Stomach (tissue), 4 donors: ENCODE results near the gene SLC22A1.

Source experiments
- POLR2A ChIP-seq, 4 donors: fragments of 450-650 bp; IDR thresholded peaks; one replicate each; pipeline ENCODE4 v1.6.1; 2016; ENCODE audit warnings: antibody characterized with exemption in 4 of 4, control low read depth in 2 of 4, mild to moderate bottlenecking in 1 of 4, moderate library complexity in 1 of 4
- TF ChIP-seq, protein P1 (sequence below), 7 experiments: fragments of 450-650 bp in 4 of 7; fragments of 200-600 bp in 3 of 7; sonication (generic) in 3 of 7; IDR thresholded peaks; one replicate each; pipeline ENCODE4 v1.5.1; 2016 to 2019; ENCODE audit warnings: antibody characterized with exemption in 7 of 7, control low read depth in 2 of 7, mild to moderate bottlenecking in 1 of 7

DNA sequence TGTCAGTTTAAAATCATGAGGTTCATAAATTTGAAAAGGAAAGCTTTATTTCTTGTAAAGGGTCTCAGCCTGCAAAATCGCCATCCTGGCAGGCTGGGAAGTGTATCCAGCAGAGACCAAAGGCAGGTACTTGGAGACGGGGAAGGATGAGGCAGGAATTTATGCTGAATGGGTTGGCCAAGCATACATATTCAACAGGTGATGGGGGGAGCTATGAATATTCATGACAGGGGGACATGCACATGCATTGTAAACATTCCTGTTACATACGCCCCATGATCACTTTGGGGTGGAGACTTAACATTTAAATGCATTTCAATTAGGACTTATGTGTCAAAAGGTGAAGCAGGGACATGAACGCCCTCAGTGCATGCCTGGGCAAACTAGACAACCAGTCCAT lies 9.8 kb upstream of the SLC22A1 start:
- TF ChIP-seq, protein P1, sequence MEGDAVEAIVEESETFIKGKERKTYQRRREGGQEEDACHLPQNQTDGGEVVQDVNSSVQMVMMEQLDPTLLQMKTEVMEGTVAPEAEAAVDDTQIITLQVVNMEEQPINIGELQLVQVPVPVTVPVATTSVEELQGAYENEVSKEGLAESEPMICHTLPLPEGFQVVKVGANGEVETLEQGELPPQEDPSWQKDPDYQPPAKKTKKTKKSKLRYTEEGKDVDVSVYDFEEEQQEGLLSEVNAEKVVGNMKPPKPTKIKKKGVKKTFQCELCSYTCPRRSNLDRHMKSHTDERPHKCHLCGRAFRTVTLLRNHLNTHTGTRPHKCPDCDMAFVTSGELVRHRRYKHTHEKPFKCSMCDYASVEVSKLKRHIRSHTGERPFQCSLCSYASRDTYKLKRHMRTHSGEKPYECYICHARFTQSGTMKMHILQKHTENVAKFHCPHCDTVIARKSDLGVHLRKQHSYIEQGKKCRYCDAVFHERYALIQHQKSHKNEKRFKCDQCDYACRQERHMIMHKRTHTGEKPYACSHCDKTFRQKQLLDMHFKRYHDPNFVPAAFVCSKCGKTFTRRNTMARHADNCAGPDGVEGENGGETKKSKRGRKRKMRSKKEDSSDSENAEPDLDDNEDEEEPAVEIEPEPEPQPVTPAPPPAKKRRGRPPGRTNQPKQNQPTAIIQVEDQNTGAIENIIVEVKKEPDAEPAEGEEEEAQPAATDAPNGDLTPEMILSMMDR (IDR thresholded peaks at IDR 0.05) = no peak
- TF ChIP-seq POLR2A (IDR thresholded peaks at IDR 0.05) = no peak
